CD8-positive, alpha-beta memory T cell (primary cell): ENCODE results near the gene TULP4. TPM values are rescaled to one million over a fixed set of nuclear protein-coding genes. Genes with fewer than 3 reads are reported as not detected.

Source experiments
- polyA plus RNA-seq: library from polyadenylated mRNA; unstranded; fragments of 300-500 nt; fragmentation: Illumina TruSeq; gene quantifications from one replicate; pipeline ENCODE4 v1.2.3, GENCODE V29; 2021
- total RNA-seq, 2 experiments: library from RNA; stranded (reverse); gene quantifications; one replicate each; pipeline ENCODE4 v1.2.3, GENCODE V29; 2021

Gene TULP4
- total and polyA plus RNA-seq, 3 experiments from 2014 or later: 26.9 to 50.1 (median 32.1) TPM

Other genes with a start within 250 kb of the TULP4 start
- 1 to 10 TPM; 4.8 to 4.9 TPM for gene SERAC1, start 144.2 kb upstream of the TULP4 start, total RNA-seq
- gene SERAC1, start 144.2 kb upstream of the TULP4 start, polyA plus RNA-seq: 3.9 TPM
- gene GTF2H5, start 144.1 kb upstream of the TULP4 start, total RNA-seq: 10 to 100 TPM; 26.1 to 28.3 TPM
- gene GTF2H5, start 144.1 kb upstream of the TULP4 start, polyA plus RNA-seq: 22.5 TPM
- 10 to 100 TPM; 16.0 to 16.6 TPM for gene TMEM181, start 247.6 kb downstream of the TULP4 start, total RNA-seq
- gene TMEM181, start 247.6 kb downstream of the TULP4 start, polyA plus RNA-seq: 11.2 TPM